GM21786 (cell line): ENCODE data around the gene CAMTA1.
"Not testable (repeated sequence)": the region's sequence is repeated elsewhere in the genome, so short reads cannot be mapped to it uniquely, and the experiment has no call there.

ENCODE experiments used
- ATAC-seq: cut with Tn5 transposase; IDR thresholded peaks from one replicate; pipeline ENCODE4 v1.9.1; 2021; ENCODE audit not compliant: unreplicated experiment

The CAMTA1 gene, protein sequence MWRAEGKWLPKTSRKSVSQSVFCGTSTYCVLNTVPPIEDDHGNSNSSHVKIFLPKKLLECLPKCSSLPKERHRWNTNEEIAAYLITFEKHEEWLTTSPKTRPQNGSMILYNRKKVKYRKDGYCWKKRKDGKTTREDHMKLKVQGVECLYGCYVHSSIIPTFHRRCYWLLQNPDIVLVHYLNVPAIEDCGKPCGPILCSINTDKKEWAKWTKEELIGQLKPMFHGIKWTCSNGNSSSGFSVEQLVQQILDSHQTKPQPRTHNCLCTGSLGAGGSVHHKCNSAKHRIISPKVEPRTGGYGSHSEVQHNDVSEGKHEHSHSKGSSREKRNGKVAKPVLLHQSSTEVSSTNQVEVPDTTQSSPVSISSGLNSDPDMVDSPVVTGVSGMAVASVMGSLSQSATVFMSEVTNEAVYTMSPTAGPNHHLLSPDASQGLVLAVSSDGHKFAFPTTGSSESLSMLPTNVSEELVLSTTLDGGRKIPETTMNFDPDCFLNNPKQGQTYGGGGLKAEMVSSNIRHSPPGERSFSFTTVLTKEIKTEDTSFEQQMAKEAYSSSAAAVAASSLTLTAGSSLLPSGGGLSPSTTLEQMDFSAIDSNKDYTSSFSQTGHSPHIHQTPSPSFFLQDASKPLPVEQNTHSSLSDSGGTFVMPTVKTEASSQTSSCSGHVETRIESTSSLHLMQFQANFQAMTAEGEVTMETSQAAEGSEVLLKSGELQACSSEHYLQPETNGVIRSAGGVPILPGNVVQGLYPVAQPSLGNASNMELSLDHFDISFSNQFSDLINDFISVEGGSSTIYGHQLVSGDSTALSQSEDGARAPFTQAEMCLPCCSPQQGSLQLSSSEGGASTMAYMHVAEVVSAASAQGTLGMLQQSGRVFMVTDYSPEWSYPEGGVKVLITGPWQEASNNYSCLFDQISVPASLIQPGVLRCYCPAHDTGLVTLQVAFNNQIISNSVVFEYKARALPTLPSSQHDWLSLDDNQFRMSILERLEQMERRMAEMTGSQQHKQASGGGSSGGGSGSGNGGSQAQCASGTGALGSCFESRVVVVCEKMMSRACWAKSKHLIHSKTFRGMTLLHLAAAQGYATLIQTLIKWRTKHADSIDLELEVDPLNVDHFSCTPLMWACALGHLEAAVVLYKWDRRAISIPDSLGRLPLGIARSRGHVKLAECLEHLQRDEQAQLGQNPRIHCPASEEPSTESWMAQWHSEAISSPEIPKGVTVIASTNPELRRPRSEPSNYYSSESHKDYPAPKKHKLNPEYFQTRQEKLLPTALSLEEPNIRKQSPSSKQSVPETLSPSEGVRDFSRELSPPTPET (N-terminal part only)

DNA sequence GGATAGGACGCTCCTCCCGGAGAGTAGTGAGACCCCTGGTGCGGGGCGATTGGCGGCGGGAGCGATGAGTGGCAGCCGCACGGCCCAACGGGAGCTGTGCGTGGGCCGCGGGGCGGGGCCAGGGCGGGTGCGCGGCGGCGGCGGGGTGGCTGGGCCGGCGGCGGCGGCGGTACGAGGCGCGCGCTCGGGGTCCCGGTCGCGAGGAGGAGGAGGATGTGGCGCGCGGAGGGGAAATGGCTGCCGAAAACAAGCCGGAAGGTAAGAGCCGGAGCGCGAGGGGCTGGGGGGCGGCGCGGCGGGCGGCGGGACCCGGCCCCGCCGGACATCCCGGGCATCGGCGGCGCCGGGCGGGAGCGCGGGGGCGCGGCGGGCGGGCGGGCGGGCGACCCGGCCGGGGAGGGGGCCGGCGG is at the start of gene CAMTA1:
TSS of gene CAMTA1 (plus strand) at position 137 of the 410 bp plus-strand sequence. CDS start at position 214, 77 bp downstream.
- peak; percentile 69 for ATAC-seq

DNA sequence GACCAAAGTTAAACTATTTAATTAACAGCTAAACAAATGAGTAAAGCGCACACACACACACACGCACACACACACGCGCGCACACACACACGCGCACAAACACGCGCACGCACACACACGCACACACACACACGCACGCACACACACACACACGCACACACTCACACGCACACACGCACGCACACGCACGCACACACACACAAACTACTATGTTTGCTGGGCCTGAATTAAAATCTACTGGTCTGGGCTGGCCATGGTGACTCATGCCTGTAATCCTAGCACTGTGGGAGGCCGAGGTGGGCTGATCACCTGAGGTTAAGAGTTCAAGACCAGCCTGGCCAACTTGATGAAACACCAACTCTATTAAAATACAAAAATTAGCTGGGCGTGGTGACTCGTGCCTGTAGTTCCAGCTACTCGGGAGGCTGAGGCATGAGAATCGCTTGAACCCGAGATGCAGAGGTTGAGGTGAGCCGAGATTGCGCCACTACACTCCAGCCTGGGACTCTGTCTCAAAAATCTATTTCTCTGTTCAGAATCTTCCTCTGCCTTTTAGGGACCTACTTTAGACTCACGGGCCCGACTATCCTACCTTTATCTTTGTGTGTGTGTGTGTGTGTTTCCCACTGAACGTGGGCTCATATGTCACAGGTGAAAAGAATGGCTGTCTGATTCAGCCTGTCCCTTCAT is 46.1 kb upstream of the CAMTA1 start:
- no peak for ATAC-seq

DNA sequence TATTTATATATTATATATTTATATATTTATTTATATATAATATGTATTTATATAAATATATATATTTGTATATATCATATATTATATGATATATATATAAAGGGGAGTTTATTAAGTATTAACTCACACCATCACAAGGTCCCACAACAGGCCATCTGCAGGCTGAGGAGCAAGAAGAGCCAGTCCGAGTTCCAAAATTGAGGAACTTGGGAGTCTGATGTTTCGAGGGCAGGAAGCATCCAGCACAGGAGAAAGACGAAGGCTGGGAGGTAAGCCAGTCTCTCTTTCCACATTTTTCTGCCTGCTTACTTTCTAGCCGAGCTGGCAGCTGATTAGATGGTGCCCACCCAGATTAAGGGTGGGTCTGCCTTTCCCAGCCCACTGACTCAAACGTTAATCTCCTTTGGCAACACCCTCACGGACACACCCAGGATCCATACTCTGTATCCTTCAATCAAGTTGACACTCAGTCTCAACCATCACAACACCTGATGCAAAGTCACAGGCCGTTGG is 42.5 kb upstream of the CAMTA1 start:
- ATAC-seq, result not testable (repeated sequence)

- peak; percentile 43 for ATAC-seq
Measured at GRCh38 chr1:6743189-6744101, 41.8 kb upstream of the CAMTA1 start.

GRCh38 chr1:6745073-6745472 is 40.2 kb upstream of the CAMTA1 start:
- ATAC-seq, result no peak

DNA sequence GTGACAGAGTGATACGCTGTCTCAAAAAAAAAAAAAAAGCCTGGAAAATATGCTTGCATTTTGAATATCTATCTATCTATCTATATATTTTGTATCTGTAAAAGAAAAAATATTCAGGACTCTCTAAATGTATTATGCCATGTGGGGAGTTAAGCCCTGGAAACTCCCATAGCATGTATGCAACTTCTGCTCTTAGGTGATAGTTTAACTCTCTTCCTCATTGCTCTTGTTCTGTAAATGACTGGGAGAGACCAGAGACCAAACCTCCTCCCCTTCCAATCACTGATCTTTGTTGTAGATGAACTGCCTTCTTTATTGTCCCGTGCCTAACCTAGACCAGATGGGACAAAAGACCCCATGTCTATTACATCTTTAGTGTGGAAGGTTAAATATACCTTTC is 37.6 kb upstream of the CAMTA1 start:
- no peak for ATAC-seq

GRCh38 chr1:6750490-6750889 is 34.8 kb upstream of the CAMTA1 start:
- no peak for ATAC-seq

GRCh38 chr1:6753320-6754140 is 31.7 kb upstream of the CAMTA1 start:
- no peak for ATAC-seq

DNA sequence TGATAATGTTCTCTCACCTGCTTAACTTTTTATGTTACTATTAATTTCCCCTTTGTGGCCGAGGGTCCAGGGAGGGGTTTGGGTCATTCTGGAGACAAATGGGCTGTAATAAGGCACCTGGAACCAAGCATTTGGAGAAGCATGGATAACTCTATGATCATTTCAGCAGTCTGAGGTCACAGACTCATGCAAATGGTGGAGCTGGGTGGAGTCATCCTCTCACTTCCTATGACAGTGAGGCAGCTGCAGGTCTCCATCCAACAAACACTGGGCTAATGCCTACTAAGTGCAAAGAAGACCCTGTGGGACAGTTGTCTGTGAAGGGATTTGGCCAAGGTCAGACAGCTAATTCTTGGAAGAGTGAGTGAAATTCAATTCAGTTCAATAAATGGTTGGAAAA is 28.8 kb upstream of the CAMTA1 start:
- no peak for ATAC-seq

DNA sequence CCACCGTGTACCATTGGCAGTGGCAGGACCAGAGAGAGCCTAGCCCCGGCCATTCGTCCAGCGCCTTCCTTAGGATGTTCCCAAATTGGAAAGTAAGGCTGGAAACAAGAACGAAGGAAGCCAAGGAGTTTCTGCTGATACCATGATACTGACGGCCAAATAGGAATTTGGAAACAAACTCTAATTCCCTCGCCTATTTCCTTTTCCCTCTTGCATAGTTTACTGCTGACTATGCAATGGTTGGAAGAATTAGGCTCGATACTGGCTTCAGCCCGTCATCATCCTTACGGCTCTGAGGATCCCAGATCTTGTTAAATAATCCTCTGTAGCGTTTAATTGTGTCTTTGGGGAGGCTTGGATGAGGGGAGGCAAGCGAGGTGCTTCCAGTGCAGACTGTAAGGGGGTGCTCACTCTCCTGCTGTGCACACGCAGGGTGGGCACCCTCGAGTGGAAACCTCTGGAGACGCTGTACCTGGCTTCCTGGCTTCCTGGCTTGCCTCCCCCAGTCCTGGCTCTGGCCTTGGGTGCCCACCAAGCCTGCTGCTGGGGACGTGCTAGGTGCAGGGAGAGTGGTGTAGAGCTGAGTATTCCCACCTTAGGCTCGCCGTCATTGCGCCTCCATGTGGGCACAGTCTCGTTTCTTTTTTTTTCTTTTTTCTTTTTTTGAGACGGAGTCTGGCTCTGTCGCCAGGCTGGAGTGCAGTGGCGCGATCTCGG is 27.4 kb upstream of the CAMTA1 start:
- no peak for ATAC-seq

DNA sequence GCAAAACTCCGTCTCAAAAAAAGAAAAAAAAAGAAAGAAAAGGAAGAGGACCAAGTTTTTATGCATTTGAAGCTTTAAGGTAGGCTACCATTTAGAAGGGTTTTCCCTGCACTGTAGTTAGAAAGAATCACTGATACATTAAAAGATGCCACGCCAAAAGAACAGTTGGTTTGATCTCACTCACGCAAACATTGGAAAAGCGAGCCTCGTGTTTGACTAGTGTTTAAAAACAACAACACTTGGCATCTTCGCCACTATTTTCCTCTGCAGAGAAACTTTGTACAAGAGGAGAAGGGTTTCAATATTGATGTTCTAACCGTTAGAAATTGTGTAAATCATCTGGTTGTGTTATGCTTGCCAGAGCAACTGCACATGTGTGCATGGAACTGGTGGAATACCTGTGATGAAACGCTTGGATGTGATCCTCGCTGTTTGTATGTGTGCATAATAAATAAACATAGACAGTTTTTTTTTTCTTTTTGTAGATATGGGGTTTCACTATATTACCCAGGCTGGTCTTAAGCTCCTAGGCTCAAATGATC is 24.0 kb upstream of the CAMTA1 start:
- ATAC-seq, result no peak

- ATAC-seq, result no peak
Measured at GRCh38 chr1:6762060-6762459, 23.2 kb upstream of the CAMTA1 start.

DNA sequence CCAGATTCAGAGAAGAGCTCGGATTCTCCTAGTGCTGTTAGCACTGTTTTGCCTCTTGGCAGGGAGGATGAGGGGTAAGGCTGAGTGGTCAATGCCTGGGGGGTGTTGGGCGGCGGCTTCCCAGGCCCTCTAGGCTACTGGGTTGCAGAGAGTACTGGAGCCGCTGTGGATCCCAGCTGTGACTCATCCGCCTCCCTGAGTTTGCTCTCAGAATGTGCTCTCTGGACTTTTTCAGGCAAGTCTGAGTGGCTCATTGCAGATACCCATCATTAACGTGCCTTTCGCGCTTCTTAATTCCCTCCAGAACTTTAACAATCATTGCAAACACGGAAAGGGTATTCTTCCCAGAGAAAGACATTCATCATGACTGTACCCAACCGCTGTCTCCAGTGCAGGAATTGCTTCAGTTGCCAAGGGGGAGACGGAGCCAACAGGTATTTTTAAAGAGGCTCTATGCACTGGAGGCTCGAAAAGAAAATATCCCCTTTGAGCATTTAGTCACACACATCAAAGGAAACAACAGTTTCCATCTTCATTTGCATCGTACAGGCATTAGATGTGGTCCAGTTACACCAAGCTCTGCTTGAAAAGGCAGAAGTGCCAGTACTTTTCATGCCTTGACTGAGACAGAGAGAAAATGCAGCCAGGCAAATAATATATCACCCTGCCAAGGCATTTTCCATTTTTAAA is 14.4 kb upstream of the CAMTA1 start:
- no peak for ATAC-seq

DNA sequence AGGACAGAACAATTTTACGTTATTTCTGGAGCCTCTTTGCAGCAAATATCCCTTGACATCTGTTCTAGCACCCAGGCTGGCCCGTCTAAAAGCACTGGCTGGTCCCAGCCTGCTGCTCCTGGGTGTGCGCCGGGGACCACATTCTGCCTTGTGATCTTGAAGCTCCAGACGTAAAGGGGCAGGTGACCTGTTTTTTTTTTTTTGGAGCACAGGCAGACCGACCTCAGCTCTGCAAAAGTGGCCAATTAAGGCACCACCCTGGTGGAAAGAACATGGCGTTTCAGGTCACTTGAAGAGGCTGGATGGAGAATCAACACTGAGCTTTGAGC is 13.8 kb upstream of the CAMTA1 start:
- no peak for ATAC-seq

GRCh38 chr1:6774381-6774780 is 10.9 kb upstream of the CAMTA1 start:
- ATAC-seq, result no peak

GRCh38 chr1:6775261-6776043 is 9.8 kb upstream of the CAMTA1 start:
- no peak for ATAC-seq
